Measurements from ENCODE around the gene MALSU1. TPM values are rescaled to one million over a fixed set of nuclear protein-coding genes. Genes with fewer than 3 reads are reported as not detected.

The MALSU1 gene
- total RNA-seq, 1 donor from 2014 or later = 123 TPM

GRCh38 chr7:23332910-23333612 lies 33.9 kb downstream of the MALSU1 start:
- ATAC-seq = peak; percentile 78
- intact Hi-C loops (cut with micrococcal nuclease) = no loop called here
- DNase-seq = peak; percentile 32

DNA sequence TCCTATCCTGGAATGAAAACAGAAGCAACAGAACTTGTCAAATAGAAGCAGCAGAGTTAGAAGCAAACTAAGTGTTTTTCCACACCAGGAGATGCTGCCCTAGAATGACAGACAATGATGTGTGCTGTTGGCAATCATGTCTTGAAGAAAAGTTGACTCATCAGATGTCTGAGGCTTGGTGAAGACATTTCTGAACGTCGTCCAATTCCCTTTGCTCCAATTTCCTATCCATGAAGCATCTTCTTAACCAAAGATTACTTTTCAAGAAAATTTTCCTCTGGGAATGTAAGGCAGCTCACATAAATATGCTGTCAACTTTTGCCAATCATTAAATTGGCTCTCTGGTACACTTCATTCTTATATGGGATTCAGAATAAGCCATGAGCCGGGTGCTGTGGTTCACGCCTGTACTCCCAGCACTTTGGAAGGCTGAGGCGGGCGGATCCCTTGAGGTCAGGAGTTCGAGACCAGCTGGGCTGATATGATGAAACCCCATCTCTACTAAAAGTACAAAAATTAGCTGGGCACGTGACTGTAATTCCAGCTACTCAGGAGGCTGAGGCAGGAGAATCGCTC lies 34.6 kb downstream of the MALSU1 start:
- DNase-seq (peak; percentile 54), ATAC-seq (peak; percentile 74)
- intact Hi-C loops (cut with micrococcal nuclease) = no loop called here

- intact Hi-C loops (cut with micrococcal nuclease) = no loop called here
- no peak for DNase-seq
- peak; percentile 41 for ATAC-seq
Observed at GRCh38 chr7:23334482-23335056, 35.4 kb downstream of the MALSU1 start.

DNA sequence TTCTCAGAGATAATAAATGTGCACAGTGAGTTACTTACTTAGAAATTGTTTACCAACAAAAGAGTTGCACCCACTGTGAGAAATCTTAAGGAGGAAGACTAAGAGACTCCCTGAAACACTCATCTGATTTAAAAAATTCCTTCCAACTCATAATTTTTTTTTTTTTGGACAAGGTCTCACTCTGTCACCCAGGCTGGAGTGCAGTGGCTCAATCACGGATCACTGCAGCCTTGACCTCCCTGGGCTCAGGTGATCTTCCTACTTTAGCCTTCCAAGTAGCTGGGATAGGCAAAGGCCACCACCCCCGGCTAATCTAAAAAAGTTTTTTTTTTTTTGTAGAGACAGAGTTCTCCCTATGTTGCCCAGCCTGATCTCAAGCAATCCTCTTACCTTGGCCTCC lies 36.0 kb downstream of the MALSU1 start:
- intact Hi-C loops (cut with micrococcal nuclease) = no loop called here
- DNase-seq (no peak), ATAC-seq (no peak)

GRCh38 chr7:23335621-23336020 lies 36.5 kb downstream of the MALSU1 start:
- intact Hi-C loops (cut with micrococcal nuclease) = no loop called here
- ATAC-seq (no peak), DNase-seq (no peak)

DNA sequence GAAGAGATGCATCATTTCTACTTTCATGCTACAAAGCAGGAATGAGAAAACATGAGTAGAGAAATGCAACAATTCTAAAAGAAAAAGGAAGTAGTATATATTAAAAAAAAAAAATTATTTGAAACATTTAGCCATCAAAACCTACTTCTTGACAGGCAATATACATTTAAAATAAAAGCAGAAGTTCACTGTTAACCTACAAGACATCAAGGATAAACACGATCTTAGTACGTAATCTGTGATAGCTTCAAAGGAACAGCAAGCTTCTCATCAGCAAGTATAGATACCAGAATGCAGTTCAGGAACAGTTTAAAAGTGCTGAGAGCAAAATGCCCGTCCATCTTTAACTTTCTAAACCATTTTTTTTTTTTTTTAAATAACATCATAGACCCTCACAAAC lies 36.9 kb downstream of the MALSU1 start:
- ATAC-seq (no peak), DNase-seq (no peak)
- intact Hi-C loops (cut with micrococcal nuclease) = no loop called here

- no peak for DNase-seq
- intact Hi-C loops (cut with micrococcal nuclease) = no loop called here
- no peak for ATAC-seq
Observed at GRCh38 chr7:23336799-23337283, 37.7 kb downstream of the MALSU1 start.

DNA sequence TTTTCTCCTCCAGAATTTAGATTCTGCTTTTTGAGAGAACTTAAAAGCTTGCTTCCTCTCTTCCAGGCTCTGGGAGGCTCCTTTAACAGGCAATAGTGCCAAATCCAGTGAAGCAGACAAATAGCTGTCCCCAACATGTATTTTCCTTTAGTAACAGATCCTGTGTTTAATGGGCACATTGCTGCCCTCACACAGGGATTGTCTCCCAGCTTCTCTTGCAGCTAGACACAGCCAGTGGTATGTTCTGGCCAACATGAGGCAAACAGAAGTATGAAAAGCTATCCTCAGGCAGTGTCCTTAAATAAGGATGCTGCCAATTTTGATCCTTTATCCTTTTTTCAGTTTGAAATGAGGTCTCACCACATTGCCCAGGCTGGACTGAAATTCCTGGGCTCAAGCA lies 38.2 kb downstream of the MALSU1 start:
- ATAC-seq (no peak), DNase-seq (no peak)
- intact Hi-C loops (cut with micrococcal nuclease) = no loop called here

GRCh38 chr7:23338439-23338838 lies 39.3 kb downstream of the MALSU1 start:
- DNase-seq (no peak), ATAC-seq (no peak)
- intact Hi-C loops (cut with micrococcal nuclease) = no loop called here

DNA sequence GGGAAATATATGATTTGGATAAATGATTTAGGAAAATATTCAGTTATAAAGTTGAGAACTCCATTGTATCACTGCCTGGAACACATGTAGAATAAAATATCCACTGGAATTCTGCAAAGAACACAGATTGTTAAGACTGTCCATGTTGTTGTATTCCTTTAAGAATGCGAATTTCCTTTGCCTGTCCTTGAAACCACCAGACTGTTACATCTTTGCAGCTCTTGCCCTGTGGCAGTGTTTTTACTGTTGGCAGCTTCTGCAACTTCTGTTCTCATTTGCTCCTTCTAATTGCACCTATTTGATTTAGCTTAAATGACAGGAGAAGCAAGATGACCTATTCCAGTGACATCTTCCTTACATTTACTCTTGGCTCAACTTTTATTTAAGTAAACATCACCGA lies 39.7 kb downstream of the MALSU1 start:
- DNase-seq (no peak), ATAC-seq (no peak)
- intact Hi-C loops (cut with micrococcal nuclease) = no loop called here

DNA sequence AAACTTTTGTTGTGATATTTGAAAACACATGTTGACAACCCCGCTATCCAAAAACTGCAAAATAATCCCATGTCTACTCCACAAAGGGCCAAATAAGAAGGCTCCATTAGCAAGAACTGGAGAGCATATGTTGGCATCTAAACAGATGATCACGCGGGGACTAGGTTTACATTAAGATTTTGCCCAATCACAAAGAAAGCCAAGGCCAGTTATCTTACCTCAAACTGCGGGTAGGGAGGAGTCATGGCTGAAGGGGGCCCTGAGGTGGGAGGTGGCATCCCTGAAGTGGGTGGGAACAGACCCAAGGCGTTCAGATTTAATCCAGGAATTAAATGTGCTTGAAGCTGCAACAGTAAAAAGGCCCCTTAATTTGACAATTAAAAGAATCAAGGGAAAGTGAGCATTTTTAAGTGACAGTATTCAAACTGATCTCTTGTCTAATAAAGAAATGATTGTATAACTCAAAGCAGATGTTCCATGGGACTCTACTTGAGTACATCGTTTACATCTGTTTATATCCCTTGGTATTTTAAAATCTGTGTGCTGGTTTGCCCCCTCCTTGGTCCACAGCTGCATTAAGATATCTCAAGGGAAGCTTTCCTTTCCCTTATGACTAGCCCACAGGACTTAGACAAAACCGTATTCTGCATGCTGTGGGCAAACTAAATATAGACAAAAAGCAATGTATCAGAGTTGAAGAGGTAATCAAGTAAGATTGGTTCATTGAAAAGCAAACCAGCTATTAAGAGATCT lies 42.9 kb downstream of the MALSU1 start:
- DNase-seq = no peak
- ATAC-seq = no peak
- intact Hi-C loops (cut with micrococcal nuclease) = no loop called here

DNA sequence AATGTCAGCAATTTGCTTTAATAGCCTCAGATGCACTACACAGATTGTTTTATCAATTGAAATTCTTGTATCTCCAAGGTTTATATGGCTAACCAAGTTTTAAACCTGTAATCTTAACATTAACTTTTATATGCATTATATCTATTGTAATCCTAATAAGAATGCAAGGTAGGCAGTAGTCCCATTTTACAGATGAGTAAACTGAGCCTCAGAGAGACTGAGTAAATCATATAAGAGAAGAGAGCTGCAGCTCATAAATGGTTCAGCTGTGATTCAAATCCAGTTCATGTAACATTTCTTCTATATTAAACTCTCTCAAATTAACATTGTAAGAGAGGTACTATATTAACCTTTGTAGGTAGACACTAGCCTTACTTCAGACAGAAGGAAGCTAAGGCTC lies 44.0 kb downstream of the MALSU1 start:
- DNase-seq (no peak), ATAC-seq (no peak)
- intact Hi-C loops (cut with micrococcal nuclease) = no loop called here

- ATAC-seq (no peak), DNase-seq (no peak)
- intact Hi-C loops (cut with micrococcal nuclease) = no loop called here
Observed at GRCh38 chr7:23343806-23344475, 44.8 kb downstream of the MALSU1 start.

DNA sequence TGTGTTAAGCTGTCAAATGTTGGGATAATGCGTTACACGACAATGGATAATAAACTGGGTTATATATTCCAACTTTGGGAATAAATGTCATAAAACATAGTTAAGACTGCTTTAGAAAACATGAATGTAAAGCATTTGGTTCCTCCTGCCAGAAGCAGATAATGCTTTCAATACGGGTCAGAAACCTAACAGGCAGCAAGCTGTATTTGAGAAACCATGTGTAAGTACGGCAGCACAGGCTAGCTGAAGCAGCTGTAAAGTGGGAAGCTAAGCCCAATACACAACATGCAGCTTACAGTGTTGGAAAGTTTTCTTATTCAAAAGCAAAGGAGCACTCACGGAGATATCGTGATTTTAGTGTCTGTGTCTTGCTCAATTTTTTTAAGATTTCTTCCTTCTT lies 46.5 kb downstream of the MALSU1 start:
- intact Hi-C loops (cut with micrococcal nuclease) = no loop called here
- ATAC-seq (no peak), DNase-seq (no peak)

- ATAC-seq = no peak
- intact Hi-C loops (cut with micrococcal nuclease) = no loop called here
Observed at GRCh38 chr7:23346316-23346715, 47.2 kb downstream of the MALSU1 start.

GRCh38 chr7:23347033-23347681 lies 48.0 kb downstream of the MALSU1 start:
- ATAC-seq = no peak
- no peak for DNase-seq
- intact Hi-C loops (cut with micrococcal nuclease) = no loop called here

More at GRCh38 chr7:23346316-23346715, 47.2 kb downstream of the MALSU1 start:
- DNase-seq = no peak

DNA sequence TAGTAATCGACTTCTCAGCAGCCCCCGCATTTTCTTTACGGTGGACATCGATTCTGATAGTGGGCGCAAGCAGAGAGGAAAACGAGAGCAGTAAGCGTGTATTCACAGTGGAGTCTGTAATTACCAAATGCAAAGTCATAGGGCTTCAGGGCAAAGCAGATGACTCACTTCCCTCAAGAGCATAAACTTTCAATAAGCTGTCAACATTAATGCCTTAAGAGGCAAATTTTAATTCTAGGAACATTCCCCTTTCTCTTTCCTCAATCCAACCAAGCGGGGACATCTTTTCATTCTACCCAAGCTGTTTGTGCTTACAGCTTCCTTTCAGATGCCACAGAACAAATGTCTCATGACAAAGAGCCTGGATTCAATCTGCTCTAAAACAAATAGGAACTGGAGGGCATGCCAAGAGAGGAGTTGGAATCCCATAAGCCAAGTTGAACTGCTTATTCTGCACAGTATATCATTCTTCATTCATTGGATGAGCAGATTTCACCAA lies 48.6 kb downstream of the MALSU1 start:
- DNase-seq (no peak), ATAC-seq (no peak)
- intact Hi-C loops (cut with micrococcal nuclease) = no loop called here

- no peak for DNase-seq
- intact Hi-C loops (cut with micrococcal nuclease) = no loop called here
- no peak for ATAC-seq
Observed at GRCh38 chr7:23349484-23350157, 50.5 kb downstream of the MALSU1 start.
